Measurements from ENCODE around the gene MYBBP1A.
A peak's percentile ranks its signal among the peaks of the same experiment; 100 is the strongest.

Gene MYBBP1A

DNA sequence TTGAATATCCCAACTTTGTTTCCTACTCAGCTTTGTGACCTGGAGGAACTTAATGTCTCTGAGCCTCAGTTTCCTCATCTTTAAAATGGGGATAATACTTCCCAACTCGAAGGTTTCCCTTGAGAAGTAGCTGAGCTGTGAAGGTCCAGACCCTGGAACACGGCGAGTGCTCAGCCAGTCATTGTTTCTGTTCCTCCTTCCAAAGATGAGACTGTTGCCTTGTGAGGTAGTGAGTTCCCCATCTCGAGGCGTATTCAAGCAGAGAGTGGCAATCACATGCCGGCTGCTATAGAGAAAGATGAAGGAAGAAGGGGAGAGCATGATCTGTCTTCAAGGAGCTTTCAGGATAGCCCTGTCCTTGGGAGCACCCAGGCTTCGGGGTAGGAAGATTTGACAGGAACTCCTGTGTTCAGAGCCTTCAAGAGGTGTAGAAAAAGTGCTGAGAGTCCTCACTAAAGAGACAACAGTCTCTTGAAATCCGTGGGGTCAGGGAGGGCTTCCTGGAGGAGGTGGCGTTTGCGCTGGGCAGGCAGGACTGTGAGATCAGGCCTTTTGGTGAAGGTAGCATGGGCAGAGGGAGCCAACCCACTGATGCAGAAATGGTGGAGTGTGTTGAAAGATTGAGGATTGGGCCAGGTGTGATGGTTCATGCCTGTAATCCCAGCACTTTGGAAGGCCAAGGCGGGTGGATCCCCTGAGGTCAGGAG lies 29.3 kb downstream of the MYBBP1A start:
- Histone ChIP-seq H3K27me3 (ENCODE audit: low read depth, low read length) (peaks cover 10% of the 10 kb centered on the region; the same call in 1 of the 2 replicates), H3K4me2 (ENCODE audit: low read length) (no peak overlapping the region), H3K9ac (ENCODE audit: low read length) (no peak overlapping the region), H4K20me1 (ENCODE audit: insufficient read depth, low read length) (no peaks in the 10 kb centered on the region), H3K79me2 (ENCODE audit: low read length) (no peaks in the 10 kb centered on the region), H3K36me3 (replicated peaks; ENCODE audit: low read depth, low read length) (no peaks in the 10 kb centered on the region), H3K4me1 (ENCODE audit: low read length) (peaks cover 16% of the 10 kb centered on the region), H3K4me3 (ENCODE audit: low read length) (no peak overlapping the region), H2AFZ (ENCODE audit: low read depth, low read length) (no peak overlapping the region), H3K27ac (ENCODE audit: low read length) (no peak overlapping the region), H3K9me3 (ENCODE audit: insufficient read depth, low read length) (no peaks in the 10 kb centered on the region)
- TF ChIP-seq EZH2phosphoT487 (IDR thresholded peaks at IDR 0.05; ENCODE audit: low read depth), result no peak
- TF ChIP-seq, protein P1, sequence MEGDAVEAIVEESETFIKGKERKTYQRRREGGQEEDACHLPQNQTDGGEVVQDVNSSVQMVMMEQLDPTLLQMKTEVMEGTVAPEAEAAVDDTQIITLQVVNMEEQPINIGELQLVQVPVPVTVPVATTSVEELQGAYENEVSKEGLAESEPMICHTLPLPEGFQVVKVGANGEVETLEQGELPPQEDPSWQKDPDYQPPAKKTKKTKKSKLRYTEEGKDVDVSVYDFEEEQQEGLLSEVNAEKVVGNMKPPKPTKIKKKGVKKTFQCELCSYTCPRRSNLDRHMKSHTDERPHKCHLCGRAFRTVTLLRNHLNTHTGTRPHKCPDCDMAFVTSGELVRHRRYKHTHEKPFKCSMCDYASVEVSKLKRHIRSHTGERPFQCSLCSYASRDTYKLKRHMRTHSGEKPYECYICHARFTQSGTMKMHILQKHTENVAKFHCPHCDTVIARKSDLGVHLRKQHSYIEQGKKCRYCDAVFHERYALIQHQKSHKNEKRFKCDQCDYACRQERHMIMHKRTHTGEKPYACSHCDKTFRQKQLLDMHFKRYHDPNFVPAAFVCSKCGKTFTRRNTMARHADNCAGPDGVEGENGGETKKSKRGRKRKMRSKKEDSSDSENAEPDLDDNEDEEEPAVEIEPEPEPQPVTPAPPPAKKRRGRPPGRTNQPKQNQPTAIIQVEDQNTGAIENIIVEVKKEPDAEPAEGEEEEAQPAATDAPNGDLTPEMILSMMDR (IDR thresholded peaks at IDR 0.05; ENCODE audit: low read depth, low read length), result no peak

DNA sequence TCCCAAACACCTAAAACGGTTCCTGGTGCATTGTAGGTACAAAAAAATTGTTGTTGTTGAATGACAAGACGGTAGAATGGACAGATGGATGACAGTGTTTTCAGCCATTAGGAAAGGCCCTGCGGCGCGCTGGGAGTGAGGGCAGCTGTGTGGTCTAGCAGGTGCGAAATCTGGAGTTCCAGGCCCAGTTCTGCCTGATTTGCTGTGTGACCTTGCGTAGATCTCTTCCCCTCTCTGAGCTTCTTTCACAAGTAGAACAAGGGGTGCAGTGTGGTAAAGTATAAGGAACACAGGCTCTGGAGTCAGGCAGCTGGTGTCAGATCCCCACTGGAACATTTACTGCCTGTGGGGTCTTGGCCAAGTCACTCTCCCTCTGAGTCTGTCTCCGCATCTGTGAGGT lies 31.2 kb downstream of the MYBBP1A start:
- Histone ChIP-seq H3K9ac (ENCODE audit: low read length) (no peak overlapping the region), H3K9me3 (ENCODE audit: insufficient read depth, low read length) (no peaks in the 10 kb centered on the region), H3K27me3 (ENCODE audit: low read depth, low read length) (peaks cover 6% of the 10 kb centered on the region; the same call in 1 of the 2 replicates), H3K36me3 (replicated peaks; ENCODE audit: low read depth, low read length) (no peaks in the 10 kb centered on the region), H3K4me1 (ENCODE audit: low read length) (peaks cover 19% of the 10 kb centered on the region), H3K79me2 (ENCODE audit: low read length) (no peaks in the 10 kb centered on the region), H3K4me2 (ENCODE audit: low read length) (peak overlapping the region; percentile 9; the same call in 1 of the 2 replicates), H2AFZ (ENCODE audit: low read depth, low read length) (no peak overlapping the region), H3K27ac (ENCODE audit: low read length) (no peak overlapping the region), H3K4me3 (ENCODE audit: low read length) (no peak overlapping the region), H4K20me1 (ENCODE audit: insufficient read depth, low read length) (no peaks in the 10 kb centered on the region)
- TF ChIP-seq, protein P1 (IDR thresholded peaks at IDR 0.05; ENCODE audit: low read depth, low read length), result no peak
- no peak for TF ChIP-seq EZH2phosphoT487 (IDR thresholded peaks at IDR 0.05; ENCODE audit: low read depth)

DNA sequence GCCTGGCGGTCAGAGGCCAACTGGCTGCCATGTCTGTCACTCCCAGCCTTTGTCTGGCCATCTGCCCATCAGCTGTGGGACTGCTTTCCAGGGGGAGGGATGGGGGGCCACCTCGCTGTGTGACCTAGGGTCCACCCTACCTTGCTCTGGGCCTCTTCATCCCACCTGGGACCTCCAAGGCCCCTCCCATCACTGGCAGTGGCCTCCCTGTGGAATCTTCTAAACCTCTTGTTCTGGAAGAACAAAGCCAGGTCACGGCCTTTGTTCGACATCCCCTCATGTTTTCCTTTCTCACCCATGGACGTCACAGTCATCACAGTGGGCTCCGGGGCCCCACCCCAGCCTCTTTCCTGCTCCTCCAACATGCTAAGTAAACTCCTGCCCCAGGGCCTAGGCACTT lies 32.5 kb downstream of the MYBBP1A start:
- TF ChIP-seq, protein P1 (IDR thresholded peaks at IDR 0.05; ENCODE audit: low read depth, low read length), result no peak
- no peak for TF ChIP-seq EZH2phosphoT487 (IDR thresholded peaks at IDR 0.05; ENCODE audit: low read depth)
- Histone ChIP-seq H3K36me3 (replicated peaks; ENCODE audit: low read depth, low read length) (no peaks in the 10 kb centered on the region), H3K4me1 (ENCODE audit: low read length) (peaks cover 27% of the 10 kb centered on the region), H3K27ac (ENCODE audit: low read length) (no peak overlapping the region), H3K79me2 (ENCODE audit: low read length) (no peaks in the 10 kb centered on the region), H3K4me2 (ENCODE audit: low read length) (no peak overlapping the region), H3K9ac (ENCODE audit: low read length) (no peak overlapping the region), H4K20me1 (ENCODE audit: insufficient read depth, low read length) (no peaks in the 10 kb centered on the region), H3K4me3 (ENCODE audit: low read length) (no peak overlapping the region), H3K9me3 (ENCODE audit: insufficient read depth, low read length) (no peaks in the 10 kb centered on the region), H2AFZ (ENCODE audit: low read depth, low read length) (no peak overlapping the region), H3K27me3 (ENCODE audit: low read depth, low read length) (peaks cover 6% of the 10 kb centered on the region; the same call in 1 of the 2 replicates)

DNA sequence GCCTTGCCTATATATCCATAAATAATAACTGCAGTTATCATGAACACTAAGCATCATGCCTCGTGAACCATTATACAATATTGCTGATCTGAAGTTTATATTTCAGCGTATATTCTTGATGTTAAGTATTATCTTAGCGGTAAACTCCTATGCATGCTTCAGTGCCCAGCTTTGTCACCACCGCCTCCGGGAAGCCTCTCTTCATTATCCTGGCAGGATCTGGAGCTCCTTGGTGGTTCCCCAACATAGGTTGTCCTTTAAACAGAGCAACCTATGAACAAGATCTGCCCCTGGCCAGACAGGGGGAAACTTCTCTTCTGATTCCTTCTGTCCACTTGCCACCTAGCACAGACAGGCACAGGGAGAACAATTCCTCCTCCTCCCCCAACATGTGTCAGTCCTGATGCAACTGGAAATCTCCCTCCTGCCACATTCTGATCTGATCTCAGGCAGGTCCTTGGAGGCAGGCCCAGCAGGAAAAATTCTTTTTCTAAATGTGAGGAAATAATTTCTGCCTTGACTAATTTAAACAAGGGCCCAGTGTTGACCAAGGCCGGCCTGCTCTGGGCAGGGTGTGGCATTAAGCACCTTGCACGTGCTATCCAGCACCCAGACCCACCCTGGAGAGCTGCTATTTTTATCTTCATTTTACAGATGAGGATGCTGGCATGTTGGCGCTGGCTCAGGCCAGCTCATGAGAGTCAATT lies 34.1 kb downstream of the MYBBP1A start:
- H3K4me2 ChIP-seq (ENCODE audit: low read length), result no peak overlapping the region
- no peak overlapping the region for H2AFZ ChIP-seq (ENCODE audit: low read depth, low read length)
- no peaks in the 10 kb centered on the region for H3K36me3 ChIP-seq (replicated peaks; ENCODE audit: low read depth, low read length)
- no peak overlapping the region for H3K27ac ChIP-seq (ENCODE audit: low read length)
- H3K79me2 ChIP-seq (ENCODE audit: low read length), result no peaks in the 10 kb centered on the region
- no peak overlapping the region for H3K9ac ChIP-seq (ENCODE audit: low read length)
- H3K4me3 ChIP-seq (ENCODE audit: low read length), result no peak overlapping the region
- no peaks in the 10 kb centered on the region for H4K20me1 ChIP-seq (ENCODE audit: insufficient read depth, low read length)
- peaks cover 27% of the 10 kb centered on the region for H3K4me1 ChIP-seq (ENCODE audit: low read length)
- no peaks in the 10 kb centered on the region for H3K9me3 ChIP-seq (ENCODE audit: insufficient read depth, low read length)
- no peaks in the 10 kb centered on the region for H3K27me3 ChIP-seq (ENCODE audit: low read depth, low read length)
- TF ChIP-seq, protein P1 (IDR thresholded peaks at IDR 0.05; ENCODE audit: low read depth, low read length), result no peak
- no peak for TF ChIP-seq EZH2phosphoT487 (IDR thresholded peaks at IDR 0.05; ENCODE audit: low read depth)
